H1 (cell line): Measurements from ENCODE around the gene COPG1. TPM values are rescaled to one million over a fixed set of nuclear protein-coding genes. Genes with fewer than 3 reads are reported as not detected.

Source experiments
- CTCF ChIA-PET: fragments of 300-600 bp; sonication (Branson Sonifier 250); formaldehyde crosslinking; loops from one replicate; lab custom pipeline; 2021; ENCODE audit not compliant: partially characterized antibody; lab: Charles Lee
- POLR2A ChIA-PET: fragments of 300-600 bp; sonication (Branson Sonifier 250); formaldehyde crosslinking; loops from one replicate; lab custom pipeline; 2021; ENCODE audit warnings: inconsistent platforms; ENCODE audit not compliant: partially characterized antibody; lab: Charles Lee
- DNase-seq, 2 experiments: peaks; one replicate each; pipeline versions ENCODE4 v3.0.0 to v3.0.0-alpha.2; 2010 to 2022; ENCODE audit warnings: low spot score in 2 of 2, low read depth in 1 of 2, mixed read lengths in 1 of 2
- FAIRE-seq: peaks from 2 replicates; lab custom pipeline; 2011; peaks lifted over from hg19 to GRCh38; lab: Jason Lieb, UNC
- H2AFZ ChIP-seq: 2 replicates; pipeline ENCODE4 v1.8.1; 2012; ENCODE audit warnings: low read length, inconsistent platforms
- H2AK5ac ChIP-seq: 2 replicates; pipeline ENCODE4 v1.6.1; 2013; ENCODE audit warnings: low read depth, low read length
- H2BK120ac ChIP-seq: replicated peaks from 2 replicates; pipeline ENCODE3; 2013; ENCODE audit warnings: low read depth, low read length, inconsistent platforms
- H2BK12ac ChIP-seq: 2 replicates; pipeline ENCODE4 v1.6.1; 2013; ENCODE audit warnings: low read depth, low read length
- H2BK15ac ChIP-seq: 2 replicates; pipeline ENCODE4 v1.6.1; 2013; ENCODE audit warnings: low read length
- H2BK20ac ChIP-seq: 2 replicates; pipeline ENCODE4 v1.6.1; 2013; ENCODE audit warnings: low read length
- H2BK5ac ChIP-seq: 2 replicates; pipeline ENCODE4 v1.6.1; 2013; ENCODE audit warnings: low read depth, low read length
- H3K14ac ChIP-seq: 2 replicates; pipeline ENCODE4 v1.6.1; 2013; ENCODE audit warnings: inconsistent platforms; ENCODE audit not compliant: insufficient read length
- H3K18ac ChIP-seq: 2 replicates; pipeline ENCODE4 v1.6.1; 2013; ENCODE audit warnings: low read length; ENCODE audit errors: extremely low read depth
- H3K23ac ChIP-seq: 2 replicates; pipeline ENCODE4 v1.6.1; 2013; ENCODE audit warnings: inconsistent platforms; ENCODE audit not compliant: insufficient read length
- H3K23me2 ChIP-seq: 2 replicates; pipeline ENCODE4 v1.6.1; 2013; ENCODE audit warnings: low read depth, low read length
- H3K27ac ChIP-seq: 2 replicates; pipeline ENCODE4 v1.6.1; 2011; ENCODE audit warnings: low read depth, low read length, inconsistent platforms
- H3K27me3 ChIP-seq, 4 experiments: replicated peaks in 1 of 4; 1 replicate in 1 of 4; 2 replicates in 3 of 4; pipeline versions ENCODE4 v1.6.1 to v1.8.1; 2011 to 2013; ENCODE audit warnings: low read length in 3 of 4, mild to moderate bottlenecking in 3 of 4, inconsistent platforms in 2 of 4, mixed read lengths in 2 of 4, moderate library complexity in 1 of 4; ENCODE audit not compliant: control insufficient read depth in 3 of 4, insufficient read depth in 3 of 4; ENCODE audit errors: extremely low read depth in 1 of 4
- H3K36me3 ChIP-seq, 4 experiments: 2 replicates each; pipeline versions ENCODE4 v1.6.1 to v1.8.1; 2011 to 2013; ENCODE audit warnings: mild to moderate bottlenecking in 4 of 4, low read length in 3 of 4, moderate library complexity in 2 of 4, control low read depth in 1 of 4, inconsistent platforms in 1 of 4; ENCODE audit not compliant: insufficient read depth in 4 of 4, control insufficient read depth in 2 of 4
- H3K4ac ChIP-seq: replicated peaks from 2 replicates; pipeline ENCODE3; 2013; ENCODE audit warnings: low read length, low read depth, mixed read lengths, inconsistent platforms; ENCODE audit not compliant: insufficient read length
- H3K4me1 ChIP-seq, 4 experiments: replicated peaks in 1 of 4; 1 replicate in 1 of 4; 2 replicates in 3 of 4; pipeline versions ENCODE4 v1.6.1 to v1.8.1; 2011 to 2013; ENCODE audit warnings: low read length in 3 of 4, inconsistent platforms in 2 of 4, mixed read lengths in 1 of 4; ENCODE audit not compliant: insufficient read depth in 4 of 4, control insufficient read depth in 3 of 4
- H3K4me2 ChIP-seq, 2 experiments: 2 replicates each; pipeline versions ENCODE4 v1.6.1 to v1.8.1; 2011 to 2013; ENCODE audit warnings: low read depth in 2 of 2, low read length in 2 of 2, control low read depth in 1 of 2, inconsistent platforms in 1 of 2, mild to moderate bottlenecking in 1 of 2; ENCODE audit not compliant: insufficient read depth in 1 of 2
- H3K4me3 ChIP-seq, 4 experiments: fragments of 200-600, 300-600 bp in 1 of 4; sonication (generic), shearing (Covaris generic), sonication (Bioruptor Twin) in 1 of 4; 2 replicates each; pipeline versions ENCODE4 v1.5.1 to v1.8.1; 2011 to 2016; ENCODE audit warnings: low read length in 4 of 4, low read depth in 3 of 4, control low read depth in 2 of 4, inconsistent platforms in 2 of 4, mild to moderate bottlenecking in 2 of 4, mixed read lengths in 1 of 4, moderate library complexity in 1 of 4; ENCODE audit not compliant: insufficient read depth in 2 of 4; ENCODE audit errors: extremely low read depth in 1 of 4
- H3K56ac ChIP-seq: replicated peaks from 2 replicates; pipeline ENCODE3; 2013; ENCODE audit warnings: low read depth, mild to moderate bottlenecking, mixed read lengths, low read length, inconsistent platforms; ENCODE audit not compliant: insufficient read length
- H3K79me1 ChIP-seq: 2 replicates; pipeline ENCODE4 v1.6.1; 2013; ENCODE audit warnings: low read depth, low read length, control low read depth
- H3K79me2 ChIP-seq, 2 experiments: 2 replicates each; pipeline versions ENCODE4 v1.6.1 to v1.8.1; 2012 to 2013; ENCODE audit warnings: low read length in 2 of 2, mild to moderate bottlenecking in 2 of 2, inconsistent platforms in 1 of 2; ENCODE audit not compliant: insufficient read depth in 2 of 2, control insufficient read depth in 1 of 2
- H3K9ac ChIP-seq, 4 experiments: replicated peaks in 1 of 4; 1 replicate in 1 of 4; 2 replicates in 3 of 4; pipeline versions ENCODE4 v1.6.1 to v1.8.1; 2011 to 2013; ENCODE audit warnings: low read depth in 3 of 4, low read length in 3 of 4, control low read depth in 2 of 4, mild to moderate bottlenecking in 2 of 4, moderate library complexity in 2 of 4, inconsistent platforms in 1 of 4; ENCODE audit errors: extremely low read depth in 1 of 4
- H3K9me3 ChIP-seq, 2 experiments: 2 replicates each; pipeline versions ENCODE4 v1.6.1 to v1.8.1; 2012 to 2013; ENCODE audit warnings: mild to moderate bottlenecking in 2 of 2, moderate library complexity in 2 of 2, control low read depth in 1 of 2, inconsistent platforms in 1 of 2, low read depth in 1 of 2, low read length in 1 of 2, mixed read lengths in 1 of 2; ENCODE audit not compliant: insufficient read depth in 2 of 2
- H4K20me1 ChIP-seq, 2 experiments: replicated peaks in 1 of 2; 2 replicates each; pipeline versions ENCODE3 to v1.8.1; 2011 to 2013; ENCODE audit warnings: inconsistent platforms in 2 of 2, low read length in 2 of 2, mild to moderate bottlenecking in 1 of 2; ENCODE audit not compliant: insufficient read depth in 2 of 2, control insufficient read depth in 1 of 2
- H4K5ac ChIP-seq: 2 replicates; pipeline ENCODE4 v1.6.1; 2013; ENCODE audit warnings: low read length, low read depth, mixed read lengths, inconsistent platforms; ENCODE audit not compliant: insufficient read length
- H4K8ac ChIP-seq: 2 replicates; pipeline ENCODE4 v1.8.0; 2013; ENCODE audit warnings: mild to moderate bottlenecking, moderate library complexity, low read length, inconsistent platforms; ENCODE audit not compliant: insufficient read depth; ENCODE audit errors: extremely low read depth
- H4K91ac ChIP-seq: replicated peaks from 2 replicates; pipeline ENCODE3; 2013; ENCODE audit warnings: low read length, mixed read lengths, inconsistent platforms; ENCODE audit not compliant: insufficient read length
- ATF3 ChIP-seq: IDR thresholded peaks from 2 replicates; pipeline ENCODE4 v1.6.1; 2011; ENCODE audit warnings: low read depth, mild to moderate bottlenecking, low read length; ENCODE audit not compliant: insufficient read depth
- BACH1 ChIP-seq: IDR thresholded peaks from 2 replicates; pipeline ENCODE4 v1.6.1; 2012; ENCODE audit warnings: low read length, improper control_type of control experiment
- CREB1 ChIP-seq: IDR thresholded peaks from 2 replicates; pipeline ENCODE4 v1.6.1; 2012; ENCODE audit warnings: inconsistent platforms
- CTBP2 ChIP-seq: IDR thresholded peaks from 2 replicates; pipeline ENCODE4 v1.7.0; 2011; ENCODE audit warnings: borderline replicate concordance, mild to moderate bottlenecking, moderate library complexity, mixed read lengths, low read length; ENCODE audit not compliant: insufficient read depth, insufficient read length
- KDM1A ChIP-seq: fragments of 200-600, 300-600 bp; sonication (generic); IDR thresholded peaks from 2 replicates; pipeline ENCODE4 v1.7.1; 2016; ENCODE audit warnings: mild to moderate bottlenecking, low read length, borderline replicate concordance
- NRF1 ChIP-seq: IDR thresholded peaks from 2 replicates; pipeline ENCODE4 v1.6.1; 2011; ENCODE audit warnings: mild to moderate bottlenecking, low read depth, low read length, improper control_type of control experiment
- RAD21 ChIP-seq, 2 experiments: IDR thresholded peaks in 1 of 2; conservative IDR thresholded peaks in 1 of 2; 2 replicates each; pipeline ENCODE4 v1.6.1; 2011; ENCODE audit warnings: low read depth in 2 of 2, low read length in 2 of 2, improper control_type of control experiment in 1 of 2, inconsistent platforms in 1 of 2, mild to moderate bottlenecking in 1 of 2, moderate library complexity in 1 of 2
- RFX5 ChIP-seq: IDR thresholded peaks from 2 replicates; pipeline ENCODE4 v1.6.1; 2011; ENCODE audit warnings: low read depth, low read length, improper control_type of control experiment, borderline replicate concordance
- SIRT6 ChIP-seq: IDR thresholded peaks from one replicate; pipeline ENCODE4 v1.7.1; 2012; ENCODE audit warnings: low read length, inconsistent platforms
- SIX5 ChIP-seq: IDR thresholded peaks from 2 replicates; pipeline ENCODE4 v1.6.1; 2011; ENCODE audit warnings: mild to moderate bottlenecking, low read depth, low read length
- TAF1 ChIP-seq: IDR thresholded peaks from 2 replicates; pipeline ENCODE4 v1.6.1; 2011; ENCODE audit warnings: mild to moderate bottlenecking, low read depth, low read length
- ZNF274 ChIP-seq: IDR thresholded peaks from 2 replicates; pipeline ENCODE4 v1.7.0; 2012; ENCODE audit warnings: low read length, borderline replicate concordance; ENCODE audit errors: extremely low read depth
- WGBS, 2 experiments: shearing (Covaris generic) in 1 of 2; methylation state at CpG; one replicate each; pipeline versions ENCODE4 v1.1.6 to v1.1.7; 2013 to 2015; ENCODE audit warnings: low lambda C conversion rate in 2 of 2, mixed read lengths in 2 of 2, inconsistent platforms in 1 of 2, low coverage in 1 of 2, missing lambda C conversion rate in 1 of 2; ENCODE audit not compliant: insufficient replicate concordance in 2 of 2, insufficient coverage in 1 of 2, insufficient read length in 1 of 2; ENCODE audit errors: extremely low coverage in 1 of 2, missing lambda C conversion rate in 1 of 2; 5-methylcytosine and 5-hydroxymethylcytosine counted together
- polyA plus RNA-seq, 7 experiments: library from polyadenylated mRNA; depleted of rRNA in 3 of 7; stranded (reverse) in 5 of 7; unstranded in 2 of 7; fragments of >200 nt in 5 of 7; fragments of 200-250 nt in 2 of 7; gene quantifications; 1 replicate in 5 of 7; 2 replicates in 1 of 7; 4 replicates in 1 of 7; pipeline versions ENCODE4 v1.2.1 to v1.2.3, GENCODE V29; 2011 to 2013; ENCODE audit warnings: missing spikeins in 2 of 7, mixed read lengths in 2 of 7
- total RNA-seq: library from RNA; stranded (reverse); fragmentation: NEBNext Ultra II Directional; extraction: Animal tissue kit (Norgen Biotek cat#: 25700); gene quantifications from 2 replicates; pipeline ENCODE4 v1.2.1, GENCODE V29; 2021

The COPG1 gene
- total and polyA plus RNA-seq, 2 of the 8 experiments (the other 6 are each of a cell fraction or from before 2014, with no cell fraction given): 52.7 to 106 TPM

- Histone ChIP-seq H2BK12ac (no peak overlapping the region), H3K18ac (no peak overlapping the region), H3K56ac (no peak overlapping the region), H3K4me2 (no peak overlapping the region; a peak in 1 of 4 replicates), H2AFZ (no peak overlapping the region), H3K23me2 (peaks cover 5% of the 10 kb centered on the region; the same call in 1 of the 2 replicates), H3K4ac (no peak overlapping the region), H3K23ac (no peak overlapping the region), H3K79me1 (peaks cover 3% of the 10 kb centered on the region; the same call in 1 of the 2 replicates), H2BK5ac (no peak overlapping the region), H2BK20ac (no peak overlapping the region), H2BK15ac (no peak overlapping the region), H3K79me2 (peaks cover 0 to 13% of the 10 kb centered on the region in 2 experiments; a peak in 1 of 4 replicates), H2AK5ac (no peak overlapping the region), H3K36me3 (peaks cover 2 to 12% (median 9%) of the 10 kb centered on the region in 4 experiments; a peak in 4 of 8 replicates), H4K91ac (no peak overlapping the region), H3K9ac (no peak overlapping the region), H3K4me1 (peaks cover 4 to 9% (median 5%) of the 10 kb centered on the region in 4 experiments), H2BK120ac (no peak overlapping the region), H3K14ac (no peak overlapping the region), H4K5ac (no peak overlapping the region), H4K8ac (no peak overlapping the region), H3K27ac (no peak overlapping the region), H3K27me3 (no peaks in the 10 kb centered on the region), H3K9me3 (no peaks in the 10 kb centered on the region), H4K20me1 (peaks cover 0 to 11% of the 10 kb centered on the region in 2 experiments), H3K4me3 (no peak overlapping the region)
- FAIRE-seq (no peak), DNase-seq (no peak)
- POLR2A ChIA-PET: interaction anchor here (0.7 to 6.4 kb wide), 7 partner anchors 10 to 126 kb away, joined by 3 to 112 read pairs (median 6); partner anchors contain the start of gene HMCES
- 91% methylated on average over 5 of the region's 5 CpGs; no CpG with 5 or more reads in 1 of the 2 experiments for whole genome bisulfite sequencing, 2 experiments
- CTCF ChIA-PET: interaction anchor here (0.7 to 6.6 kb wide), 5 partner anchors 12 to 115 kb away, joined by 3 to 73 read pairs (median 4); no protein-coding TSS in a partner anchor
- no peak for TF ChIP-seq CREB1
- TF ChIP-seq RFX5: no peak
- no peak for TF ChIP-seq TAF1
- no peak for TF ChIP-seq BACH1
- no peak for TF ChIP-seq RAD21 (IDR thresholded peaks at IDR 0.05 in 1 of 2, conservative IDR thresholded peaks at IDR 0.05 in 1 of 2; ENCODE audit: low read depth in 2 of 2, low read length in 2 of 2)
- no peak for TF ChIP-seq ZNF274
- no peak for TF ChIP-seq KDM1A
- no peak for TF ChIP-seq CTBP2
- TF ChIP-seq NRF1: no peak
- TF ChIP-seq SIRT6: no peak
- TF ChIP-seq SIX5: no peak
- no peak for TF ChIP-seq ATF3
These were observed 68.4 kb downstream of the COPG1 start for GRCh38 chr3:129317848-129318247.
